Chondrocyte (in vitro differentiated cells): Measurements from ENCODE around the gene ADCY7. TPM values are rescaled to one million over a fixed set of nuclear protein-coding genes. Genes with fewer than 3 reads are reported as not detected.

ENCODE experiments used
- DNase-seq: peaks from one replicate; pipeline ENCODE4 v3.0.0; 2021; ENCODE audit warnings: mixed read lengths, low spot score
- H3K27ac Mint-ChIP-seq: one replicate; pipeline ENCODE4 v1.8.0; 2021; ENCODE audit warnings: mild to moderate bottlenecking, moderate library complexity, mixed read lengths; ENCODE audit not compliant: unreplicated experiment
- H3K27me3 Mint-ChIP-seq: 2 replicates; pipeline ENCODE4 v1.8.0; 2021; ENCODE audit warnings: low read depth, mixed read lengths
- H3K36me3 Mint-ChIP-seq: 2 replicates; pipeline ENCODE4 v1.8.0; 2021; ENCODE audit warnings: low read depth, mixed read lengths
- H3K4me1 Mint-ChIP-seq: 2 replicates; pipeline ENCODE4 v1.8.0; 2021; ENCODE audit warnings: low read depth, mild to moderate bottlenecking, mixed read lengths
- H3K4me3 Mint-ChIP-seq: one replicate; pipeline ENCODE4 v1.8.0; 2021; ENCODE audit warnings: mild to moderate bottlenecking, moderate library complexity, mixed read lengths; ENCODE audit not compliant: unreplicated experiment
- H3K9me3 Mint-ChIP-seq: 2 replicates; pipeline ENCODE4 v1.8.0; 2021; ENCODE audit warnings: low read depth, mixed read lengths
- total RNA-seq: library from RNA; stranded (reverse); gene quantifications from 3 replicates; pipeline ENCODE4 v1.2.1, GENCODE V29; 2021
- TF ChIP-seq, protein P1 (sequence below): fragments of 200-600 bp; sonication (generic); IDR thresholded peaks from 2 replicates; pipeline ENCODE4 v1.5.0; 2021; ENCODE audit warnings: antibody characterized with exemption, mild to moderate bottlenecking, moderate library complexity

Gene ADCY7
- total RNA-seq, 1 donor from 2014 or later = 9.1 TPM

DNA sequence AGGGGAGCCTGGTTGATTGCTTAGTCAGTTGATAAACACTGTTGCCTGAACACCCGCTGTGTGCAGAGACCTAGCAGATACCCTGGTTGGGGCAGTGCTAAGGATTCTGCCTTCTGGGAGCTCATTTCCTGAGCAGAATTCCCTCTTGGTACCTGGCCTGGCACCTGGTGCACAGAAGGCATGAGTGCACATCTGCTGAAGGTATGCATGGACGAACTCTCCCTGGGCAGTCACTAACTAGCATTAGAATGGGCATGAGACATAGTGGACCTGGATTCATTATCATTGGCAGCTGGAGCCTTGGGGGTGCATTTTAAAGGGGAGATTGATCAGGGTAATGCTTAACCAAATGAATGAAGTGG is 13.1 kb downstream of the ADCY7 start:
- Mint-ChIP-seq H3K27me3 (no peaks in the 10 kb centered on the region), H3K4me3 (no peak overlapping the region), H3K27ac (no peak overlapping the region), H3K4me1 (peaks cover 4% of the 10 kb centered on the region), H3K9me3 (peaks cover 12% of the 10 kb centered on the region), H3K36me3 (peaks cover 5% of the 10 kb centered on the region)
- TF ChIP-seq, protein P1, sequence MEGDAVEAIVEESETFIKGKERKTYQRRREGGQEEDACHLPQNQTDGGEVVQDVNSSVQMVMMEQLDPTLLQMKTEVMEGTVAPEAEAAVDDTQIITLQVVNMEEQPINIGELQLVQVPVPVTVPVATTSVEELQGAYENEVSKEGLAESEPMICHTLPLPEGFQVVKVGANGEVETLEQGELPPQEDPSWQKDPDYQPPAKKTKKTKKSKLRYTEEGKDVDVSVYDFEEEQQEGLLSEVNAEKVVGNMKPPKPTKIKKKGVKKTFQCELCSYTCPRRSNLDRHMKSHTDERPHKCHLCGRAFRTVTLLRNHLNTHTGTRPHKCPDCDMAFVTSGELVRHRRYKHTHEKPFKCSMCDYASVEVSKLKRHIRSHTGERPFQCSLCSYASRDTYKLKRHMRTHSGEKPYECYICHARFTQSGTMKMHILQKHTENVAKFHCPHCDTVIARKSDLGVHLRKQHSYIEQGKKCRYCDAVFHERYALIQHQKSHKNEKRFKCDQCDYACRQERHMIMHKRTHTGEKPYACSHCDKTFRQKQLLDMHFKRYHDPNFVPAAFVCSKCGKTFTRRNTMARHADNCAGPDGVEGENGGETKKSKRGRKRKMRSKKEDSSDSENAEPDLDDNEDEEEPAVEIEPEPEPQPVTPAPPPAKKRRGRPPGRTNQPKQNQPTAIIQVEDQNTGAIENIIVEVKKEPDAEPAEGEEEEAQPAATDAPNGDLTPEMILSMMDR = no peak
- no peak for DNase-seq

DNA sequence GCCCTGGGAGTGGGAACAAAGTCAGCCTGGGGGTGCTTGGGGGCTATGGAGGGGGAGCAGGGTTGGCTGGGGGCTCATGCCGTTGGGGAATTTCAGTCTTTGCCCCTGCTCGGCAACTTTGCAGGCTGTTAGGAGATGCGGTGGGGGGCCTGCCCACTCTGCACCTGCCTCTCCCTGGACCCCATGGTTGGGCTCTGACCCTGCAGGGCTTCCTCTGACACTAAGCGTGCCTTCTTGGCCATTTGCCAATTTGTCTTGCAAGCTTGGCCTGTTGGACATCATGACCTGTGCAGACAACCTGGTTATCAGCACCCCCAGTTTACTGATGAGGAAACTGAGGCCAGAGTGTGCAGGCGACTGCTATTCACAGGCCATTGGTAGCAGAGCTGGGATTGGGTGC is 14.6 kb downstream of the ADCY7 start:
- peak; percentile 61 for DNase-seq
- peaks cover 5% of the 10 kb centered on the region for H3K36me3 Mint-ChIP-seq
- peaks cover 3% of the 10 kb centered on the region for H3K27me3 Mint-ChIP-seq
- no peak overlapping the region for H3K4me3 Mint-ChIP-seq
- peaks cover 12% of the 10 kb centered on the region for H3K9me3 Mint-ChIP-seq
- TF ChIP-seq, protein P1 = no peak
- peaks cover 6% of the 10 kb centered on the region for H3K4me1 Mint-ChIP-seq
- no peak overlapping the region for H3K27ac Mint-ChIP-seq

GRCh38 chr16:50281391-50282009 is 15.1 kb downstream of the ADCY7 start:
- peaks cover 6% of the 10 kb centered on the region for H3K4me1 Mint-ChIP-seq
- no peak overlapping the region for H3K27ac Mint-ChIP-seq
- H3K27me3 Mint-ChIP-seq = peaks cover 3% of the 10 kb centered on the region
- peaks cover 14% of the 10 kb centered on the region for H3K9me3 Mint-ChIP-seq
- TF ChIP-seq, protein P1 = no peak
- peak; percentile 76 for DNase-seq
- H3K36me3 Mint-ChIP-seq = peaks cover 7% of the 10 kb centered on the region
- no peak overlapping the region for H3K4me3 Mint-ChIP-seq

DNA sequence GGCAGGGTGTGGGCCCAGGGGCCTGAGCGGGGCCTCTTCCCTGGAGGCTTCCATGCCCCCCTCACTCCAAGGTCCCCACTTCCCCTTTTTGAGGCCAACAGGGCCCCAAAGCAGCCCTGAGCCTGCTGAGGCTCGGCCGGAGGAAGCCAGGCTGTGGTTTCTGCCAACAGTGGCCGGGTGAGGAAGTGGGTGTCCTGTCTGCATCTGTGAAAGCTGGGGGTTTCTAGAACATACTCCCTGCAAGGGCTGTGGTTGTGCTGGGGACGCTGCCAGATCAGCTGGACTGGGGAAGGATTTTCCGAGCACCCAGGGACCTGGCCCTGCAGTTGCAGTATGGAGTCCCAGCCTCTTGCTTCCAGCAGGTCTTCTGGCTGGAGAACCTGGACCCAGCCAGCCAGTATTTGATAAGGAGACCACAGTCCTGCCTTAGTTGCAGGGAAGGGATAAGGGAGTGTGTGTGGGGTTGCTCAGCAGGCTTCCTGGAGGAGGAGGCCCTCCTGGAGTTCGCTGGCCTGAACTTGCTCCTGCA is 15.7 kb downstream of the ADCY7 start:
- H3K4me3 Mint-ChIP-seq = no peak overlapping the region
- TF ChIP-seq, protein P1 = no peak
- peaks cover 7% of the 10 kb centered on the region for H3K36me3 Mint-ChIP-seq
- peaks cover 15% of the 10 kb centered on the region for H3K9me3 Mint-ChIP-seq
- peaks cover 3% of the 10 kb centered on the region for H3K27me3 Mint-ChIP-seq
- no peak overlapping the region for H3K27ac Mint-ChIP-seq
- H3K4me1 Mint-ChIP-seq = peaks cover 6% of the 10 kb centered on the region
- DNase-seq = peak; percentile 77

DNA sequence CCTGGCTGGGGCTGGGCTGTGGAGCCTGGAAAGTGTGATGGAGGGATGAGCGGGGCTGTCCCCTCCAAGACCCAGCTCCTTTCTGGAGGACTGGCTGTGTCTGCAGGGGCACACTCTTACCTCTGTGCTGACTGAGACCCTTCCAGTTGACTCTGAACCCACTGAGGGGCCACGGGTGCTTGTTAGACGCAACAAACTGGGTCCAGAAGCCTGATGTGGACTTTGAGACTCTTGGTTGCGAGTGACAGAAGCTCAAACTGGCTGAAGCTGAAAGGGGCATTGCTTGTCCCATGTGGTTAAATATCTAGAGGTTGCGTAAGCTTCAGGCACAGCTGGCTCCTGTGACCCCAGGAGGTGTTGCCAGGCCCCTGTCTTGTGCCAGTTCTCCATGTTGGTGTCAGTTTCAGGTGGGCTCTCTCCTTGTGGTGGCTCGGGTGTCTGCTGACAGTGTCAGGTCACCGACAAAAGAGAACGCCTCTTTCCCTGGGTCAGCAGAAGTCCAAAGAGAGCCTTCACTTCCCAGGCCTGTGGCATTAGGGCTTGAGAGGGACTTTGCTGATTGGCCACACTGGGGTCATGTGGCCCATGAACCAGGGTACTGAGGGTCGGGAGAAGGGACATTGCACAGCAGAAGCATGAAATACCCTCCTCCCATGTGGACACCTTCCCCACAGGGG is 16.7 kb downstream of the ADCY7 start:
- no peak overlapping the region for H3K27ac Mint-ChIP-seq
- H3K27me3 Mint-ChIP-seq = peaks cover 3% of the 10 kb centered on the region
- peaks cover 7% of the 10 kb centered on the region for H3K36me3 Mint-ChIP-seq
- TF ChIP-seq, protein P1 = no peak
- H3K4me3 Mint-ChIP-seq = no peak overlapping the region
- DNase-seq = no peak
- peaks cover 6% of the 10 kb centered on the region for H3K4me1 Mint-ChIP-seq
- H3K9me3 Mint-ChIP-seq = peaks cover 15% of the 10 kb centered on the region
